ENCODE data around the gene TESK2.

- TF ChIP-seq EZH2 (IDR thresholded peaks at IDR 0.05) = no peak
- no peak for TF ChIP-seq POLR2AphosphoS5 (IDR thresholded peaks at IDR 0.05; ENCODE audit: borderline replicate concordance, low read depth, low read length)
Measured at GRCh38 chr1:45381243-45381642, 109.7 kb downstream of the TESK2 start.
